Stimulated activated CD8-positive, alpha-beta memory T cell treated with anti-CD3 and anti-CD28 coated beads, Interleukin-15, amount 100 ng/mL, for 1 hour (primary cell): Measurements from ENCODE around the gene ERF.

Source experiments
- DNase-seq: peaks from one replicate; pipeline ENCODE4 v3.0.0-alpha.2; 2020; ENCODE audit warnings: low read depth

Gene ERF

DNA sequence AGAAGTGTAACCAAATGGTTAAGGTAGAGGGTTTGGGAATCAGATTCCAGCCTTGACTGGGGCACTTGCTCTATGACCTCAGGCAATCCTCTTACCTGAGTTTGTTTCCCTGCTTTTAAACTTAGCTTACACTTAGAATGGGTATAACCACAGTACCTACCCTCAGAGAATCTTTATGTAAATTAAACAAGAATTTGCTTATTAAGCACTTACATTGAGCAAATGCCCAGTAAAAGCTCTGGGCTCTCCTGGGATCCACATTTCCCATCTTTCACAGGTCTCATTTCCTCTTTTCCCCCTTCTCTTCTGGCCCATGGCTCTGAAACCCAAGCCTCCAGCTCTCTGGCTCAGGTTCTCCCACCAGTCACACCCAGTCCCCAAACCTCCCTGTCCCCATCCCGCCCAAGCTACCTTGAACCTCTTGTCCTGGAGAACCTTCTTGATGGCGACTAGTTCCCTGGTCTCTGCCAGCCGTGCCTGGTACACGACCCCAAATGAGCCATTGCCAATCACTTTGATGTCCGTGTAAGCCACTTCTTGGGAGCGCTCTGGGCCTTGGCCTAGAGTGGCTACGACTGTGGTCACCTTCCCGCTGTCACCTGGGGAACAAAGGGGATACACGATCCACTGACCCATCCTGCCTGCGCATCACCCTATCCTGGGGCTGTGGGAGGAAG, 15.2 kb downstream of the ERF start:
- DNase-seq: no peak

DNA sequence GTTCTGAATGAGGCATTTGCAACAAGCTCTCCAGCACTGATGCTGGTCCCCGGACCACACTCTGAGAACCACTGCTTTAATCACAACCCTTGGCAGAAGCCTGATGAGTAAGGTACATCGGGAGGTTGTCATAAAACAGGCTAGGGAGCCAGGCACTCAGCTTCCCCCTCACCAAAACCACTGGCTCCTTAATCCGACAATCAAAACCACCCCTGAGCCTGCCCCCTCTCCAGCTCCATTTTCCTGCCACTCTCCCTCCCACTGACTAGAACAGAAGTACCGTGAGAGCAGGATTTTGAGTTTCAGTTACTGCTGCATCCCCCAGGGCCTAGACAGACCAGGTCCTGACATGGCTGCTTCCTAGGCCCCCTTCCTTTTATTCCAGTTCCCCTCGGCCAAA, 19.7 kb downstream of the ERF start:
- DNase-seq: no peak

- no peak for DNase-seq
Observed at GRCh38 chr19:42234364-42234763, 20.6 kb downstream of the ERF start.

DNA sequence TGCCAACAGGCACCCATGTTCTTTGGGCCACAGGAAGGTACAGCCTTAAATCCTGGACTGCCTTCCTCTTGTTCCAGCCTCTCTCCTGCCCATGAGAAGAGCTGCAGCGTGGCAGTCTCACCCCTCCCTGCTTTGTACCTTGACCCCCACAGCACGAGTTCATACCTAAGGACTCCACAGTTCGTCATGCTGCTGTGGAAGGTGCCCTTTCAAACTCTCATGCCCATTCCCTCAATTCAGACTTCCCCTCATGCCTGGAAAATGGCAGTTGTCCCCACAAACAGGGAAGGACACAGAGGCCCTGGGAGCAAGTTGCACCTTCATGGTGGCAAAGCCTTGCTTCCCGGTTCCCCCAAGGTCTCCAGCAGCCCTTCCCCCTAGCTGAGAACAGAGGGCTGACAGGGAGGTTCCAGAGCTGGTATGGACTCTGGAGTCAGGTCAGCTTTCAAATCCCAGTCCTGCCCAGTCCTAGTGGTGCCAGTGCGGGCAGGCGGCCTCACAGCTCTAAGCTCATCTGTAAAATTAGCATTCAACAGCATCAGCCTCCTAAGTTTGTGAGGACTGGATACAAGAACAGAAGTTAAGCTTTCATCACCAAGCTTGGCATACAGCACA, 21.1 kb downstream of the ERF start:
- DNase-seq: no peak

- DNase-seq: no peak
Observed at GRCh38 chr19:42233106-42233505, 21.8 kb downstream of the ERF start.

DNA sequence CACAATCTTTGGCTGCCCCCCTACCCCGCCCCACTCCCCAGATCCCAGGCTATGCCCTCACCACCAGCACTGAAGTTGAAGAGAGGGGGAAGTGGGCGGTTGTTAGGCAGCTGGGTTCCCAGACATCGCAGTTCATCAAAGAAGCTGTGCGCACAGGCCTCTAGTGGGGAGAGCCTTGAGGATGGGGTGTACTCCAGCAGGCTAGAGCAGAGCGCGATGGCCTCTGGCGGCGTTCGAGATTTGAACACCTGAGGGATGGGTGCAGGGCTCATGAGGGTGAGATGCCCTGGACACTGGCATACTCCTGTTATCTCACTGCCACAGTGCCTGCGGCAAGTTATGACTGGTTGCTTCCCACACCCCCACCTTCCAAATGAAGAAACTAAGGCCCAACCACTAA, 22.5 kb downstream of the ERF start:
- no peak for DNase-seq

DNA sequence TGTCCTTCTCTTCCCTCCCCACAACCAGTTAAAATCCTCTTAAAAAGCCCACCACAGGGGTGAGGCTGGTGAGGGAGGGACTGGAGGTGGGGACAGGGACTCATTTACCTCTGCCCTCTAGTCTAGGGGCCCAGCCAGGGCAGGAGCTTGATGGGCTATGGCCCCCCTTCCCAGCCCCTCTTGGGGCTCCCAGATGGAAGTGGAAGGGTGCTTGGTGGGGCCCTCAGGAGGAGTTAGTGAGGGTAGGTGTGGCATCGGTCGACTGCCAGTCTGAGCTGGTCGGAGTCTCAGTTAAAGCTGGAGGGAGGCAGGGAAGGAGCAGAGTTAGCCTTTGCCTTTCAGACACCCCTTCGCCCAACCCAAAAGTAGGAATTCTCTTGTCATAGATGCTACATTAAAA, 24.4 kb downstream of the ERF start:
- no peak for DNase-seq

GRCh38 chr19:42229855-42230351, 25.0 kb downstream of the ERF start:
- DNase-seq: no peak

GRCh38 chr19:42229301-42229854, 25.6 kb downstream of the ERF start:
- no peak for DNase-seq

DNA sequence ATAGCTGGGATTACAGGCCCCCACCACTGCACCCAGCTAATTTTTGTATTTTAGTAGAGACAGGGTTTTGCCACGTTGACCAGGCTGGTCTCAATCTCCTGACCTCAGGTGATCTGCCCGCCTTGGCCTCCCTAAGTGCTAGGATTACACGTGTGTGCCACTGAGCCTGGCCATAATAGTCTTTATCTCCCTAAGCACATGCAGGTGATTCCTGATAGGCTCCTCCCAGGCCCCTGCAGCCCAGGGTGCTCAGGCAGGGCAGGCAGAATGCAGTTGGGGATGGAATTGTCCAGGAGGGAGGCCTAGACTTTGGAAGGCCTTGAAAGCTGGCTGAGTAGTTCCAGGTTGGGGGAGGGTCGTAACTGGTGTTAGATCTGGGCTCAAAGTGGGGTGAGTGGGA, 26.3 kb downstream of the ERF start:
- no peak for DNase-seq

- no peak for DNase-seq
Observed at GRCh38 chr19:42226886-42227285, 28.0 kb downstream of the ERF start.

DNA sequence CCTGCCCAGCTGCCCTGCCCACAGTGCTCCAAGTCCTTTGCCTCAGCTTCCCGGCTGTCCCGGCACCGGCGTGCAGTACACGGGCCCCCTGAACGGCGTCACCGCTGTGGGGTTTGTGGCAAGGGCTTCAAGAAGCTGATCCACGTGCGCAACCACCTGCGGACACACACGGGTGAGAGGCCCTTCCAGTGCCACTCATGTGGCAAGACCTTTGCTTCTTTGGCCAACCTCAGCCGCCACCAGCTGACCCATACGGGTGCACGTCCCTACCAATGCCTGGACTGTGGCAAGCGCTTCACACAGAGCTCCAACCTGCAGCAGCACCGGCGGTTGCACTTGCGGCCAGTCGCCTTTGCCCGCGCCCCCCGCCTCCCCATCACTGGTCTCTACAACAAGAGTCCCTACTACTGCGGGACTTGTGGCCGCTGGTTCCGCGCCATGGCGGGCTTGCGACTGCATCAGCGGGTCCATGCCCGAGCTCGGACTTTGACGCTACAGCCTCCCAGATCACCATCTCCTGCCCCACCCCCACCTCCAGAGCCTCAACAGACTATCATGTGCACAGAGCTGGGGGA, 29.1 kb downstream of the ERF start:
- DNase-seq: no peak

DNA sequence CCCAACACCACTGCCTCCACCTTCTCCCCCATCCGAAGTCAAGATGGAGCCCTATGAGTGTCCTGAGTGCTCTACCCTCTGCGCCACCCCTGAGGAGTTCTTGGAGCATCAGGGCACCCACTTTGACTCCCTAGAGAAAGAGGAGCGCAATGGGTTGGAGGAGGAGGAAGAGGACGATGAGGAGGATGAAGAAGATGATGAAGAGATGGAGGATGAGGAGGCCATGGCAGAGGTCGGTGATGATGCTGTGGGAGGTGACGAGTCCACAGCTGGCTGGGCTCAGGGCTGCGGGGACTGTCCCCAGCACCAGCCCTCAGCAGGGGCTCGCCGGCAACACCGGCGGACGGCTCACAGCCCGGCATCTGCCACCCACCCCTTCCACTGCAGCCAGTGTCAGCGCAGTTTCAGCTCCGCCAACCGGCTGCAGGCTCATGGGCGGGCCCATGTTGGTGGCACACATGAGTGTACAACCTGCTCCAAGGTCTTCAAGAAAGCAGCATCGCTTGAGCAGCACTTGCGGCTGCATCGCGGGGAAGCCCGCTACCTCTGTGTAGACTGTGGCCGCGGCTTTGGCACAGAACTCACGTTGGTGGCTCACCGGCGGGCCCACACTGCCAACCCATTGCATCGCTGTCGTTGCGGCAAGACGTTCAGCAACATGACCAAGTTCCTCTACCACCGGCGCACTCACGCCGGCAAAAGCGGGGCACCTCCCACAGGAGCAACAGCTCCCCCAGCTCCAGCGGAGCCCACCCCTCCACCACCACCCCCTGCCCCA, 29.8 kb downstream of the ERF start:
- no peak for DNase-seq

- no peak for DNase-seq
Observed at GRCh38 chr19:42220751-42221097, 34.2 kb downstream of the ERF start.

- DNase-seq: peak; percentile 85
Observed at GRCh38 chr19:42219812-42220750, 34.8 kb downstream of the ERF start, which contains the start of gene ZNF526. Gene ZNF526, plus strand, starts transcription at chr19:42220312. Its CDS starts 4,092 bp downstream, at chr19:42224404.

GRCh38 chr19:42217520-42218437, 37.1 kb downstream of the ERF start, which contains the start of gene DEDD2:
Gene DEDD2, minus strand, starts transcription at chr19:42217677. Its CDS starts 670 bp downstream, at chr19:42217007.
- DNase-seq: peak; percentile 98

- DNase-seq: no peak
Observed at GRCh38 chr19:42216653-42217519, 38.0 kb downstream of the ERF start.

DNA sequence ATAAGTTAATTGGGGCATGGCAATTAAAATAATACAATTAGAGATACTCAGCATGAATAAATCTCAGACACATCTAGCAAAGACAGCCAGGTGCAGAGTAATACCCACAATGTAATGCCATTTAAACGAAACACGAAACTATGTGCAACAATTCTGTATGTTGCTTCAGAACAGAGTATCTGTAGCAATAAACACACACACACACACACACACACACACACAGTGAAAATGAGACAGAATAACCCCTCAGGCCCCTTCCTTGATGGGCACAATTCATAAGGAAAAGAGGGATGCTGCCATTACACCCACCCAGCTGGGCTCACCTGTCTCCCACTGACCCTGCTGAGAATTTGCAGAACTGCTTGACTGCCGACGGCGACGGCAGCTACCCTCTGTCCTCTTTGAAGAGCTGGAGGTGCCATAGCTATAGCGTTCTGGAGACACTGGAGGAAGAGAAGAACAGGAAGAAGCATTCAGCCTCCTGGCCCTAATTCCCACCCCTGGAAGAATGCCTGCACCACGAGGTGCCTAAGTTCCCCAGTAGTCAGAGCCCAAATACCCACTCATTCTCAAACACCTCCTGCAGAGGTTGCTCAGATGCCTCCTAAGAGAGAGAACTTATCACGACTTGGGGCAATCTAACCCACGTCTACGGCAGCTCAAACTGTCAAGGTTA, 40.0 kb downstream of the ERF start:
- DNase-seq: no peak
